HuH-7 (cell line): ENCODE data around the gene INPP4B.
"Not testable (repeated sequence)": the region's sequence is repeated elsewhere in the genome, so short reads cannot be mapped to it uniquely, and the experiment has no call there.

Source experiments
- DNase-seq: peaks from one replicate; pipeline ENCODE4 v3.0.0; 2011; ENCODE audit warnings: low spot score

Gene INPP4B

DNA sequence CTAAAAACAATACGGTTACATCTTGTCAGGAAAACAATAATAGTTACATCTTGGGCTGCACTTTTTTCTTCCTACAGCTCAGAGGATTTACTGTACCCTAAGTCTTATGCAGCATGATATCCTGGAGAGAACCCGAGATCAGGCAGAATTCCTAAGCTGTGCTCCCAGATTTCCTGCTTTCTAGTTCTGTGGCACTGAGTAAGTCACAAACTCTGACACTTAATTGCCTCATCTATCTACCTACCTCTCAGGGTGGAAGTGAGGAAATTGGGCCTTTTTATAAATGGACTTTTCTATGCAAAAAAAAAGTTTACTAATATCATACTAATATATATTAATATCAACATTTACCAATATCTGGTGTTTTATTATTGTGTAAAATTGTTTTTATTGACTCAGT lies 438.5 kb downstream of the INPP4B start:
- no peak for DNase-seq

DNA sequence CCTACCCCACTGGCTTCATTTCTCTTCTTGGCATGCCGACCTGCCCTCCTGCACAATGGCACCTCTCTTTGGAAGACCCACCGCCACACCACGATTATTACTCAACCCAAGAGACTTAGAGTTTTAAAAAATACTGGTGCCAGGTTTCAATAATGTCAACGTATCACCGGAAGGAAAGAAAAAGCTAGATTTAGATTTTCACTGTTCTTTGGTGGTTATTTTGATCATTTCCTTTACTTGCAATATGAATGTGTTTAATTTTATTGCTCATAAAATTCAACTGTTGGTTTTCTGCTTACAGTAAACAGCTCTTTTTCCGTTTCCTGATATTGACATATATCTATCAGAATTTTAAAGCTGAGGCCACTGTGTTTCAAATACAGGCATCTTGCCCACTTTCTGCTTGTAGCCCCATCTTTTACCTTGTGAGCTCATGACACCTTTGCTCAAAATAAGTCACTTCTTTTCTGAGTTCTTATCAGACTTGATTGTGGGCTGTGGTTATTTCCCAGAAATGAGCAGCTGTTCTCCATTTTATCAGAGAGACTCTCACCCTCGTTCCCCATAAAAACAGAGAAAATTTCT lies 439.1 kb downstream of the INPP4B start:
- no peak for DNase-seq

DNA sequence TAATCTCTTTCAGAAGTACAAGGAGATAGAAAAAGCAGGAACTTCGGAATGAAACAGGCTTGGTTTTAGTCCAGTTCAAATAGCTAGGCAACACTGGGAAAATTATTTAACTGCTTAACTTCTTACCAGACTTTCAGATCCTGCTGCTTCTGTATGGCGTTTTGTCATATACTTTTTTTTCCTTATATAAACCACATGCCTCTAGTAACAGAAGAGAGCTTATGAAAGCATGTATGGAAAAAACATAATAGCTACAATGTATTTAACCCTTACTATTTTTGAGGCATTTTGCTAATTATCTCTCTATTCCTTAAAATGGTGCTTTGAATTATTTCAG lies 439.6 kb downstream of the INPP4B start:
- no peak for DNase-seq

DNA sequence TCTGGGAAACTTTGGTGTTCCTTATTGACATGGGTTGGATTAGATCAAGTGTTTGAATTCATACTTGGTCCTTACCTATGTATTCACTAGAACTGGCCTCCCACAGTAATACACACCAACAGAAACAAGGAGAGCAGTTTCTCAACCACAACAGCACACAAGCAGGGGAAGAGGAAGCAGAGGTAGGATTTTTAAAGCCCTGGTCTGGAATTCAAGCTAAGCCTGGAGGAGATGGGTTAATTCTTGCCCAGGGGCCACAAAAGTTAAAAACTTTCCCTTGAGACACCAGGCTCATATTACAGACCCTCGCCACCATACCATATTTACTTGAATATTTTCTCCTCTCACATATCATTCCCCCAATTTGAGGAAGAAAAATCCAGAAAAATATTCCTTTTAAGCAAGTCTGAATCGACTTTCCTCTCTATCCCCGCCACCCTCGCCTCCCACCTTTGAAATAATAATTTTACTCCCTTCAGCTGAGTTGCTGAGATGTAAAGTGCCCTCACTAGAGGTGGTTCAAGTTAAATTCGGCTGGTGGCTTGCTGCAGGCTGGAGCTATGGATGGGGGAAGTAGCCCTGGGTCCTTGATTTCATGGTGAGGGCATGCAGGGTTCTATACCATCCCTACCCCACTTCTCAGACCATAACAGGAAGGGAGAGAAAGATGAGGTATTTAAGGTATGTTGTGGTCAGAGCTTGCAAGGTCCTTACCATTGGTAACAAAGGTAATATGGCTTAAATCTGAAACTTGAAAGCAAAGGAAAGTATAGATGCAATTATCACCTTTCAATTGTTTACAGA lies 440.2 kb downstream of the INPP4B start:
- DNase-seq: no peak

DNA sequence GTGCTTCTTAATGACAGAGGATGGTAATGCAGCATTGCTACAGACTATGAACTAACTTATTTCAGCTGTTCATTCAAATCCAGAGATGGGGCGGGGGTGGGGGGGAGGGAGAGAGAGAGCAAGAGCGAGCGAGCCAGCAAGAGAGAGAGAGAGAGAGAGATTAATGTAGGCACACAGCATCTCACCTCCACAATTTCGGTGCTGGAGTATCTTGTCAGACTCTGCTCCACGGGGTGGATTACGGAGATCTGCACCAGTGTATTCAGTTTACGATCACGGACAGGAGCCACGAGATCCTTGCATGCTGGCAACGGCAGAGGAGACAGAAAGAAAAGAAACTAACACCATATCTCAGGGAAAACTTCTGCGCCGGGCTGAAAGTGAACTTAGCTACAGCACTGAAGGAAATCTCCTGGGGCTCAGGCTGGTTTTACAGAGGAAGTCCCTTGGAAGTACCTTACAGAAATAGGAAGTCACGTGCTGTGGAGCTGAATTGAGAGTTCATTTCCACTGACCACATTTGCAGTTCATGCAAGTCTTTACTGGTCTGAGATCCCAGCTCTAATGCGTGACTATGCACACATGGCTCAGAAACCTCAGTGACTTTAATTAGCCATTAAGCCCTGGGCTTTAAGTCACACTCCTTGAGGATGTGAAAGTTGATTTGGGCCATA lies 440.9 kb downstream of the INPP4B start:
- no peak for DNase-seq

DNA sequence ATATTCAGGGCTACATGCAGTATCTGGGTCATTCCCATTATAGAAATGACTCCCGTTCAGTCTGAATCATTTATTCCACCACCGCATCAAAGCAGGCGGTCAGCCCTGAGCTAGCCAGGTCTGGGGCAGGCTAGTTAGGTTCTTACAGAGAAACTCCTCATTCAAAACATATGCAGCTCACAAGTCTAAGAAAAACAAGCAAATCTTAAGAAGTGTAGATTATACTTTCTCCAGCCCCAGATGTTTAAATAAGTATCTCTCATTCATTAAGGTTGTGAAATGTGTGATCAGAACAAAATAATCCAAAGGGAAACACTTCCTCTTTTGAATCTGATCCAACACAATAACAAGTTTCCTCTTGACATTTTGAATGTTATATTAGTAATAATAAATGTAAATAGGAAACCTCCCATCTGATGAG lies 441.9 kb downstream of the INPP4B start:
- no peak for DNase-seq

DNA sequence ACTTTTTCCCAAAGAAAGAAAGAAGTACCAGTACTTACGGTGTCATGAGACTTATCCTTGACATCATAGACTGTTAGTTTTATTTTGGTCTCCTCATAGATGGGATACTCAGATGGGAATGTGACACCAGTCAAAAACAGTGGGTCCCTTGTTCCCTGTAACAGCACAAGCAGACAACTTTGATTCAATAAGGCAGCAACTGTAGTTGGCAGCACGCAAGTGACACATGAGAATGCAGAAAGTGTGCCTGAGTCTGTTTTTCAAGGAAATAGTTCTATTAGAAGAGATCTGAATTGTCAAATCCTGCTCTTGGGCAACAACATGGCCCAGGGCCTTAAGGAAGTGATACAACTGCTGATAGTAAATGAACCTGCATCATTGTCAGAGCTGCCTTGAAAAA lies 443.2 kb downstream of the INPP4B start:
- no peak for DNase-seq

DNA sequence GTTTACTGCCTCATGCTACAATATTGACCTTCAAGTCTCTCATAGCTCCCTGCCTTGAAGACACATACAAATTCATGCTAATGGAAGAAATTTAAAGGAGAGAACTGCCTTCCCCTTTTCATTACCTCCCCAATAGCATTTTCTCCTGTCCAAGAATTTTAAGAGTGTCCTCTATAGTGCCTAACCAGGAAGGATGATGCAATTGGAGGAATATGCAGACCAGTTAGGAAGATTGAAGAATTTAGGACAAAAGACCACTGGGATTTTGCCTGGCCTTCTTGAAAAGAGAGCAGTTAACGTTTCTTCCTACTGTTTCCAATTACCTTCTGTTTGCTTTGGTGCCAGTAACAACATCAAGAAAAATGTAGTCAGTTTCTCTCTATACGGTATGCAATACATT lies 443.9 kb downstream of the INPP4B start:
- no peak for DNase-seq

DNA sequence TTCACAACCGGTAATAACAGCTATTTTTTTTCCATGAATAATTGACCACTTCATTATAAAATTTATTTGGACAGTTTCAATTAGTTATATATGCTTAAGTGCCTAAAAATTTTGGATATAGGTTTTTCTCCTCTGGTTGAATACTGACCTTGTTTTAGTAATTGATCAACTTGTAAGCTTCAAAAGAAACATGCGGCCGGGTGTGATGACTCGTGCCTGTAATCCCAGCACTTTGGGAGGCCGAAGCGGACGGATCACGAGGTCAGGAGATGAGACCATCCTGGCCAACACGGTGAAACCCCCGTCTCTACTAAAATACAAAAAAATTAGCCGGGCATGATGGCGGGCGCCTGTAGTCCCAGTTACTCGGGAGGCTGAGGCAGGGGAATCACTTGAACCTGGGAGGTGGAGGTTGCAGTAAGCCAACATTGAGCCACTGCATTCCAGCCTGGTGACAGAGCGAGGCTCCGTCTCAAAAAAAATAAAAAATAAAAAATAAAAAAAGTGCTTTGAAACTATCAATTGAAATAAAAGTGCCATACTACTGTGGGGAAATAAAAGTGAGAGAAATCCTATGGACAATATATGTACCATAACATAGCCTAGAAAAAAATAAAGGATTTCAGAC lies 448.6 kb downstream of the INPP4B start:
- DNase-seq: not testable (repeated sequence)

DNA sequence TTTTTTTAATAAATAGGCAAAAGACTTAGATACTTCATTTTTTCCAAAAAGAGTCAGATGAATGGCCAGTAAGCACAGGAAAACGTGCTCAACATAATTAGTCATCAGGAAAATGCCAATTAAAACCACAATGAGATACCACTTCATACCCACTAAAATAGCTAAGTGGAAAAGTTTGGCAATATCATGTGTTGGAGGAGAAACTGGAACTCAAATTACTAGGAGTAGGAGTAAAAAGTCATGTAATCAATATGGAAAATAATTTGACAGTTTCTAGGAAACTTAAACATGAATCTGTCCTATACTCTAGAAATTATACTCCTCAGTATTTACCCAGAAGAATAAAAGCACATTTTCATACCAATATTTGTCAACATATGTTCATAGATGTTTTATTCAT lies 449.8 kb downstream of the INPP4B start:
- DNase-seq: no peak

DNA sequence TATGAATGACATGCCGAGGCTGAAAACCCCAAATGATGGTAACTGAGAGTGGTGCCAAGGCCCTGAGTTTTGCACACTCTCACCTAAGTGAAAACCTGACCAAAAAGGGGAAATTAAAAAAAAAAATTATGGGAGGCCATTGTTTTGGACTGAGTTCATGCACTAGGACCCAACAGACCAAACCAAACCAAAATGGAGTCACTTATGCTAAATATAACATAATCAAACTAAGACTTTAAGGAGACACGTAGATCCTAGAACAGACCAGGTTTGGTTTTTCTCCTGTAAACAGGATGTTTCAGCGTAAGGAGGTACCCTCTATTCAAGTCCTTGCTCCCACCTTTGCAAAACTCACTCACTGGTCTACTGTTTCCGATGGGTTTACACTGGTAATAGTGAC lies 453.0 kb downstream of the INPP4B start:
- DNase-seq: no peak

DNA sequence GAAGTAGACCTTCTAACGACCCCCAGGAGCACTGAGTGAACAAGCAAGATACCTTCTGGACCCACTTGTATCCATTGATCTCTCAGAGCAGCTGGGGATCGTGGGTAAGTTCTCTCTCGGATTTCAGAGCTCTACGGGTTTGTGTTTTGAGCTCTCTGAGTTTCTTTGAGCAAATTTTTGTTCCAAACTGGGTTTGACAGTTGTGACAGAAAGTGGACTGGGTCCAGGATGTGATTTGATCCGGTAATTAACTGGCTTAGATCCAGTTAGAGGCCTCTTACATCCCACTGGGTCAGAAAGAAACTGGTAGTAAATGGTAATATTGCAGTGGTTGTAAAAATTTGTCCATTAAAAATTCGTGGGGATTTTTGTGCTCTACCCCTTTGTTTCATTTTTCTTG lies 459.2 kb downstream of the INPP4B start:
- DNase-seq: no peak

DNA sequence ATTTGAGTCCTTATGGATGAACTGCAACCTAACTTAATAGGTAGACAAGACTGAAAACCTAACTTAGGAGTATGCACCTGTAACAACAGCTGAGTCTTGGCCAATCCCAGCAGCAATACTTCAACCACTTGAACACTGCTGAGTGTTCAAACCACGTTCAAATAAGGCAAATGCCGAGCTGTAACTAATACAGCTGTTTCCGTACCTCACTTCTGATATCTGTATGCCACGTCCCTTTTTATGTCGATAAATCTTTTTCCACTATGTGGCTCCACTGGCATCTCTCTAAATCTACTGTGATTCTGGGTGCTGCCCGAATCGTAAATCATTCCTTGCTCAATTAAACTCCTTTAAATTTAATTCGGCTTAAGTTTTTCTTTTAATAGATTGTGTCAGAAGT lies 459.7 kb downstream of the INPP4B start:
- no peak for DNase-seq

DNA sequence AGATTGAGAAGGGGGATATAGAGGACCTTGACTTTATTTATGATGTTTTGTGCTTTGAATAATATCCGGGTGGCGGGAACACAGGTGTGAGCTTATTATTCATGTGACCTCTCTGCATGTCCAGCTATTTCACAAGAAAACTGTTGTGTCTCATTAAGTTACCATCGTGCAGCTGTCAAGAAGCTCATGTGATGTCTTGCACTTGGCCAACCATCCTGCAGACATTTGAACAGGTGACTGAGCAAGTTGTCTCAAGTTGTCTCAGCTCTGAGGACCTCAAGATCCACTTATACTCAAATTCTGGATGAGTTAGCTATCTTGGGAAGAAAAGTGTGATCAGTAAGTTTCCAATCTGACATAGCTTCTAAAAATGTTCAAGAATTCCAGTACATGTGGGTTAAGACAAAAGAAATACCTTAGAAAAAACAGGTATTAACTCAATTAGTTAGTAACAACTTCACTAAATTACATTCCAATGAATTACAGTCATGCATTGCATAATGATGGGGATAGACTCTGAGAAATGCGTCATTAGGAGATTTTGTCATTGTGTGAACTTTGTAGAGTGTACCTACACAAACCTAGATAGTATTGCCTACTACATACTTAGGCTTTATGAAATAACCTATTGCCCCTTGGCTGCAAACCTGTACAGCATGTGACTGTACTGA lies 462.2 kb downstream of the INPP4B start:
- DNase-seq: no peak

DNA sequence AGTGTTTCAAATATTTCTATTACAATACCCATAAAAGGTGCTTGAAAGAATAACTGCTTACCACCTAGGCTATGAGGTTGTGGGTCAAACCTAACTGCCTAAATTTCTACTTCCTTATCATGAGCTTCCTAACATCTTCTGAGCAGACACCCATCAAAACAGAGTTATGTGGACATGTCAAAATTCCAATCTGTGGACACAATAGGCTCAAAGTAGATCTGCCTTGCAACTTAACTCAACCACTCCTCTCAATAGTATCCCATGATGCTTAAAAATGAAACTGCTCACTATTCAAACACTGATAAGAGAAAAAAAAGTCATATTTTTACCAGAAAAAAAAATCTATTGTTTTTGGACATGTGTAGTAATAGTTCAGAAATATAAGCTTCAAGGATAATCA lies 462.7 kb downstream of the INPP4B start:
- DNase-seq: no peak

DNA sequence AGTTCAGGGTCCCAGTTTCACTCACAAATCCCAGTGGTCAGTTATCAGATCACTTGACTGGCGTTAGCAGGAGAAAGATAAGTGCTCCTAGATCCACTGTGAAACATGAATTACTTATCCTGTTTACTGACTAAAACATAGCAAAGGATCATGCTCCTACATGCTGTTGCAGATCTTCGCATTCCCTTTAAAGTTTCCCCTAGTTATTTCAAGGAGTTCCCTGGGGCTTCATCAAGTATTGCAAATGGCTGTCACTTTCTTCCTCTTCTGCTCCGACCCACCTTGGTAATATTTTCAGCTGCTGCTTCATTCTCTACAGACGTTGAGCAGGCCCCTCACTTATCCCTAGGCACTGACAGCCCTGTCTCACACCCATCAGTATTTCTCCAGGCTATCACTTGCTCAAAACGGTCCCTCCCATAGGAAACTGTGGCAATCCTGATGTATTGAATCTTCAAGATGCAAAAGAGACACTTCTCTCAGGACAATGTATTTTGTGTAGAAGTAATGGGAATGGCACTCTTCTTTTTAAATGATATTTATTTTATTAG lies 466.0 kb downstream of the INPP4B start:
- DNase-seq: no peak

DNA sequence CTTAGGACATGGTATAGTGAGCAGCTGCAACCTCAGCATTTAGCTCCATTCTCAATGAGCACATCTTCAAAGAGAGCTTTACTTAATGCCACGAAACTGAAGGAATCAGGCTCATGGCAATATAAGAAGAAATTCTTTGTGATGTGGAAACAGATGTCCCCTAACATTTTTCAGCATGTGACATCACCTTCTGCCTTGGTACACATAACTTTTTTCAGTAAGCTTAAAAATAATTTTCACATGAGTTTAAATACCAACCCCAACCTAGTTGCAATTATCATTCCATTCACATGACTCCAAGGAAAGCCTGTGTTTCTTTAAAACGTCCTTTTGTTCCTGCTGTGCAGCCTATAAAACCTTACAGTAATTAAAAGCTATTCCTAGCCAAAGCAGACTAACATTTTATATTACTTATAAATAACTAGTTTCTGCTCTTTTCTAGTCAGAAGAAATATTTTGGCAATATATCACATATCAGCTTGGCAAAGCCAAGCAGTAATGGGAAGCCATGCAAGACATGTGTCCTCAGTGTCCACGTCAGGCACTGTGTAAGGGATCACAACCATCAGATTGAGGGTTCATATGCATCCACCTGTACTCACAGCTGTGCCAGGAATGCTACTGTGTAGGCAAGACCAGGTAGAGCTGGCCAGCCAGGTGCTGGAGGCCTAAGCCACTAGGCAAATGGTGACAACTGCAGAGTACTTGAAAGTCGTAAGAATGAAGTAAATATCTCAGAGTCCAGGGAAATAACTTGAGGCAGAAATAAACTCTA lies 466.6 kb downstream of the INPP4B start:
- no peak for DNase-seq

DNA sequence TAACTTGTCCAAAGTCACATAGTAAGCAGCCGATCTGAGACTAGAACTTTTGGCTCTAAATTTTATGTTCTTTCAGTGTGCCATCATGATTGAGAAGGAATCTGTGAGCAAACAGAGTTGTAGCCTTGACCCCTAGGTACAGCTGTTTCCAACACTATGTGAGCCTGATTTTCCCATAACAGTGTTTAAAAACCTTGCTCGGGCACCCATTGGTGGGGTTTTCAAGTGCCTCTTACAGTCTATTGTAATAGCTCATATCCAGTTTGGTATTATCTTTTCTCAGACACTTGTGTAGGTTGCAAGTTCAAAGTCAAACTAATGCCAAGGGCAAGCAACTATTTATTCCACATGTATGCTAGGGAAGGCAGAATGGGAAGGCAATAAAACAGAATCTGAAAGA lies 467.9 kb downstream of the INPP4B start:
- no peak for DNase-seq

DNA sequence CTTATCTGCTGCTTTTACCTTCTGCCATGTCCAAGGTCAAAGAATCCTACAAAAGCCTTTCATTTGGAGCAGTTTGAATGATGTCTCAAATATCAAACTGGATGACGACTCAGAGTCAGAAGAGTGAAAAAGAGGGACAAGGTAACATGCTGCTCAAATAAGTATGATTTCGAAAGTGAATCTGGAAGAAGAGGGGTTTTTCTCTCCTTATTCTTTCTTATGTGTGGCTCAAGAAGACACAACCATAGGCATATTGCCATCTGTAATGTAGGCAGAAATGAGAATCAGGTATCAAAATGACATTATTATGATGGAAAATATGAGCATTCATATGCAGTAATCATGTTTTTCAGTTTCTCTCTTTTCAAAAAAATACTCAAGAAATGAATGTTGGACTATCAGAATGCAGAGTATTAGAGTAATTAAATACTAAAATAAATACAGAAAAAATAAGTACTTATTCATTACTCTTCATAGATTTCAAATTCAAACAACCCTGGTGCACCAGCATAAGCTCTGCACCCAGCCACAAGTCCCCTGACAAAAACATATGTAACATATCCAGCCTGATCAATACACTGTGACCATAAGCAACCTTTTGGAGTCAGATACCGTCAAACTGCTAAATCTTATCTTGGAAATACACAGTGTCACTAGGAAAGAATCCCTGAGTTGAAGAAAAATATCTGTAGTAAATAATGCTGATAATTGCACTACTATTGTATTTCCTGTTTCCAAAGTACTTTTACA lies 468.6 kb downstream of the INPP4B start:
- no peak for DNase-seq

DNA sequence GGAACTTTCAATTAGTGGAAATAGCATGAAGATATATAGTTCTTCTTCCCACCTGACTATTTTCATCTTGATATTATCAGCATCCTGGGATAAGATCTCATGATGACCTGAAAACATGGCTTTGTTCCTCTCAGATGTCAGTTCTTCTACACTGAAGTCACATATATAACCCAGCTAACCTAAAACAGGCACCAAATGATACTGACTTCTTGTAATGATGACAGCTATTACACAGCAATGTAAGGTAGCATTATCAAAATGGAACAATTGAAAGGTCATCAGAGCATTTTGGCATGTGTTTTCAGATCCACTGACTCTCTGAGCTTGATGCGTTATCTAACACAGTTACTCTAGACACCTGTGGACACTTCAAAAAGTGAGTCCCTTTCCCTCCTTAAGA lies 469.9 kb downstream of the INPP4B start:
- no peak for DNase-seq

DNA sequence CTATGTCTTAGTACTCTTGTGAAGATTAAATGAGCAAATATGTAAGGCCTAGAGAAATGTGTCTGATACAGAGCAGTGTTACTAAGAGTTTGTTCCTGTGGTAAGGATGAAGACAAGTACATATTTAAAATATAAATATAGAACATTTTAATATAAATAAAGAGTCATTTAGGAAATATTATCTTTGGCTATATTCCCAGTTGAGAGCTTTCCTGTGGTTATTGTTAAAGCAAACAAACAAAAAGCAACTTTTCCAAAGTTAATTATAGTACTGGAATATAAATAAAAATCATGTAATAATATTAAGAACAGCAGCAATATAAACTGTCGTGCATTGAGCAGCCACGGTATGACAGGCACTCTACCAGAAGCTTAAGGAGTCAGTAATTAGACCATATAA lies 472.5 kb downstream of the INPP4B start:
- no peak for DNase-seq
